Measurements from ENCODE around the gene RTCB.

DNA sequence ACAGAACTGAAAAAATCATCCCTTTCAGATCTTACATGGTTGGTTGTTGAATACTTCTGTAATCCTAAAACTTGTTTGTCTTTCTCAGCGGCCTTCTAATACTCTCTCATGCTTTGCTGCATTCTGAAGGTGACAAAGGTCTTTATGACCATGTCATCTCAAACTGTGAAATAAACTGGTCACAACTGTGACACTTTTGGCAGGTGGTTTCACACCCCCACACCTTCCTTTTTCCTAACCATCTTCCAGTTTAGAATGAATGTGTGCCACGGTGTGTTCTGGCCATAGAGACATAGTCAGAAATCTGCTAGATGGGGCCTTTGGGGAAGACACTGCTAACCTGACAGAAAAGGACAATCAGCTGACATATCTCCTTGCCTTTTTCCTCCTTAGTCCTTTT lies 69.1 kb downstream of the RTCB start:
- TF ChIP-seq CTCF (IDR thresholded peaks at IDR 0.05) (no peak), EZH2phosphoT487 (IDR thresholded peaks at IDR 0.05) (no peak), EZH2 (IDR thresholded peaks at IDR 0.05) (no peak)

Measured in neural progenitor cell (in vitro differentiated cells).